HG03139 (cell line): Measurements from ENCODE around the gene ITPR3.

ENCODE experiments used
- ATAC-seq: cut with Tn5 transposase; IDR thresholded peaks from one replicate; pipeline ENCODE4 v1.9.1; 2021; ENCODE audit not compliant: unreplicated experiment

The ITPR3 gene

GRCh38 chr6:33683576-33684427 is 62.7 kb downstream of the ITPR3 start:
- ATAC-seq: no peak

GRCh38 chr6:33684428-33684896 is 63.3 kb downstream of the ITPR3 start:
- no peak for ATAC-seq

- no peak for ATAC-seq
These were observed 63.9 kb downstream of the ITPR3 start for GRCh38 chr6:33684983-33685382.

- ATAC-seq: no peak
These were observed 64.5 kb downstream of the ITPR3 start for GRCh38 chr6:33685411-33686224.

- ATAC-seq: no peak
These were observed 65.3 kb downstream of the ITPR3 start for GRCh38 chr6:33686225-33686924.

GRCh38 chr6:33686981-33687975 is 66.2 kb downstream of the ITPR3 start:
- no peak for ATAC-seq

GRCh38 chr6:33688006-33688405 is 66.9 kb downstream of the ITPR3 start:
- ATAC-seq: no peak

GRCh38 chr6:33688451-33689147 is 67.5 kb downstream of the ITPR3 start:
- no peak for ATAC-seq

GRCh38 chr6:33689148-33689494 is 68.0 kb downstream of the ITPR3 start:
- no peak for ATAC-seq

GRCh38 chr6:33689879-33690278 is 68.8 kb downstream of the ITPR3 start:
- no peak for ATAC-seq

GRCh38 chr6:33690766-33691165 is 69.6 kb downstream of the ITPR3 start:
- ATAC-seq: no peak

GRCh38 chr6:33691456-33692077 is 70.4 kb downstream of the ITPR3 start:
- no peak for ATAC-seq

GRCh38 chr6:33692078-33692759 is 71.1 kb downstream of the ITPR3 start:
- ATAC-seq: no peak

GRCh38 chr6:33692760-33693158 is 71.6 kb downstream of the ITPR3 start:
- ATAC-seq: no peak

GRCh38 chr6:33693186-33694105 is 72.3 kb downstream of the ITPR3 start:
- ATAC-seq: no peak

GRCh38 chr6:33694401-33694931 is 73.3 kb downstream of the ITPR3 start:
- no peak for ATAC-seq

- ATAC-seq: no peak
These were observed 73.9 kb downstream of the ITPR3 start for GRCh38 chr6:33694977-33695376.
